ENCODE results near the gene RUNX3. TPM values are rescaled to one million over a fixed set of nuclear protein-coding genes. Genes with fewer than 3 reads are reported as not detected.

The RUNX3 gene
- total and polyA plus RNA-seq, 2 of the 8 experiments (the other 6 are each of a cell fraction or from before 2014, with no cell fraction given): 0.62 to 0.82 TPM

DNA sequence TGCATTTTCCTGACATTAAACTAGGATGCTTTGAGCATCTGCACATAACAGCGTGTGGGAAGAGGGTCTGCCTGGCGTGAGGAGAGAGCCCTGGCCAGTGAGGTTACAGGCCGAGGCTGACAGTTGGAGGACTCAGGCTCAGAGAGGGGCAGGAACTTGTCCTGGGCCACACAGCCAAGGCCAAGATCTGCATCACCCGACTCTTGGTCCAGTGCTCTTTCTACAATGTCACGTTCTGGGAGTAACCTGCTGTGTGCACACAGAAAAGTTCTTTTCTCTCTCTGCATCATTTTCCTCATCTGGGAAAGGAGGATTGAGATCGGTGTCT, 42.8 kb upstream of the RUNX3 start (continued):
- TF ChIP-seq SUZ12 (IDR thresholded peaks at IDR 0.05; ENCODE audit: low read length) (no peak), TAF1 (IDR thresholded peaks at IDR 0.05; ENCODE audit: low read depth, low read length) (no peak), EZH2 (IDR thresholded peaks at IDR 0.05; ENCODE audit: low read depth, low read length, severe bottlenecking) (no peak), GTF2F1 (IDR thresholded peaks at IDR 0.05; ENCODE audit: borderline replicate concordance, low read depth, low read length) (no peak), CHD2 (IDR thresholded peaks at IDR 0.05; ENCODE audit: low read length) (no peak)

All from H1 (cell line).